Measurements from ENCODE around the gene NAGLU.

The NAGLU gene

DNA sequence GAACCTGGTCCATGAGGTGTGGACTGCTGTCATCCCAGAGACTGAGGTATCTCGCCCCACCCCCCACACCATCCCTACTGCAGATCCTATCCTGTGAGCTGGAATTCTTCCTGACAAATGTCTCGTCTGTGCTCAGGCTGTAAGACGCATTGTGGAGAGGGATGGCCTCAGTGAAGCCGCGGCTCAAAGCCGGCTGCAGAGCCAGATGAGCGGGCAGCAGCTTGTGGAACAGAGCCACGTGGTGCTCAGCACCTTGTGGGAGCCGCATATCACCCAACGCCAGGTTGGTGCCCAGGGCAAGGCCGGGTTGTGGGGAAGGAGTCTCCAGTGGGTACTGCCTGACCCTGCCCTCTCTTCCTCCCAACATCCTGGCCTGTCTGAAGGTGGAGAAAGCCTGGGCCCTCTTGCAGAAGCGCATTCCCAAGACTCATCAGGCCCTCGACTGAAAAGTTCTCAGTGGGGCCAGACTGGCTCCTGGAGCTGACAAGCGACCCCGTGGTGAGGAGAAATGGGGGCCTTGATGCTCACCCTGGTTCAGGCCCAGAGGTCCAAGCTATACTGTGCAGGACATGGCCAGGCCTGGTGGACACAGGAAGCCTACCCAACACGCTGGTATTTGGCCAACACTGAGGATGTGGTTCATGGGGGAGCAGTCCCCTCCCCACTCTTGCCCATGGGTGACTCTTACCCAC lies 29.6 kb downstream of the NAGLU start:
- no peak for DNase-seq (ENCODE audit: low read depth)

DNA sequence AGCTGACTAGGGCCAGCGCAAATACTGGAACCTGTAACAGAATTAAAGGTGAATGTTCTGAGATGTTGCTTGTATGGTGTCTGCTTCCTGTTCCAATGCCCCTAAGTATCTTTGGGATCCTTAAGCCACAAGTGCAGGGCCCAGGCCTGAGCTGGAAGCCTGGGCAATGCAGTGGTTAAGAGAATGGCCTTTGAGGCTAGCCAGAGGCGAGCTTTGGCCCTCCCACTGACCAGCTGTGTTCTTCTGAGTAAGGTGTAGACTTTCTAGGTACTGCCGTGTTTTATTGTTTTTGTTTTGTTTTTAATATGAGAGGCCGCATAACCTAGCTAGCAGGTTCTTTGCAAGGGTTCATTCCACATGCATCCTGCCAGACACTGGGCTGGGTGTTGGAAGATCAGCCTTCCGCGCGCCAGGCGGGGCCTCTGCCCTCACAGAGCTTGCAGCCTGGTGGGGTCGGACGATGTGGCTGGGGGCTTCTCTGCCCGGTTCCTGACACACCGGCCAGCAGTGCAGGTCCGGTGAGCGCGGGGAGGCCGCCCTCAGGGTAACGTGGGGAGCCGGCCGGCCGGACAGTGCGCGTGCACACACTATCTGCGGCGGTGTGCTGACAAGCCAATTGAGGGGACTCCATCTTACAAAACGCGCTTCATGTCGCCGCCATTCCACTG lies 30.3 kb downstream of the NAGLU start:
- DNase-seq (ENCODE audit: low read depth), result no peak

DNA sequence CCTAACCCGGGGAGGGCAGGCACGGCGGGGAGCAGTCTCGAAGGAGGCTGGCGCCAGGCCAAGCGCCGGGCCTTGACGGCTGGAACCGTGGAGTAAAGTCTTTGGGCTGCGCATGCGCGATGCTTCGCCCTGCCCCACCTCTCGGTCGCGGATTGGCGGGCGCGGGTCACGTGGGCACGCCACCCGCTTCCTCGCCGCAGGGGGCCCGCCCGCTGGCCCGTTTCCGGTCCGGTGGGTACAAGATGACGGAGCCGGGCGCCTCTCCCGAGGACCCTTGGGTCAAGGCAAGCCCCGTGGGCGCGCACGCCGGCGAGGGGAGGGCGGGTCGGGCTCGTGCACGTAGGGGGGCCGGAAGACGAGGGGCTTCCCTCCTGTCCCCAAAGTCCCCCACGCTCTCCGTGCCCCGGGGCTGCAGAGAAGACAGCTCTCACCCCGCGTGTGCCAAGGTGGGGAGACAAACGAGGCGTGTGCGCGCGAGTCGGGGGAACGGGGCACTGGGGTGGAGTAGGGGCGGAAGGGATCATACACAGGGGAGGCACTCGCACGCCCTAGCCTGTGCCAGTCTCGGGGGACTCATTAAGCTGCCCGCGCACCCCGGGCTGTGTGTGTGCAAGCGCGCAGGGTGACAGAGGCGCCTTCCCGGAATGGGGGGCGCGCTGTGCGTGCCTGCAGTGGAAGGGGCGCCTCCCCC lies 31.0 kb downstream of the NAGLU start, which contains the start of gene MLX:
TSS of gene MLX (plus strand) at position 218 of the 691 bp plus-strand sequence. CDS start at position 243, 25 bp downstream.
- DNase-seq (ENCODE audit: low read depth), result peak; percentile 87

GRCh38 chr17:42568341-42569111 lies 32.5 kb downstream of the NAGLU start:
- DNase-seq (ENCODE audit: low read depth), result no peak

GRCh38 chr17:42571435-42572225 lies 35.6 kb downstream of the NAGLU start:
- DNase-seq (ENCODE audit: low read depth), result no peak

DNA sequence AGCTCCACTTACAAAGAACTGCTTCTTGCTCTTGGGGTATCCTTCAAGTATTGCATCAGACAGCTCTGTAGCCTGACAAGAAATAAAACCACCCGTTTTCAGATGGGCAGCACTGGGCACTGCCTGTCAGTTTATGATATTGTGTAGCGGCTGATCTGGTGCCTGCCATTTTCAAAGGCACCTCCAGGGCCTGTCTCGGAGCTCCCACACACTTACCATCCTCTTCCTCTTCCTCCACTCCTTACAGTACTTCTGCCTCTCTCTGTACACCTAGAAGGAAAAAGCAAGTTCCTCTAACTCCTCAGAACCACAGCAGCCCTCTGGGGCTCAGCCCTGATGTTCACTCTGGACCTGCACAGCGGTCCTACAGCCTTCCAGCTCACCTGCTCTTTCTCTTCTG lies 37.1 kb downstream of the NAGLU start:
- DNase-seq (ENCODE audit: low read depth), result no peak

GRCh38 chr17:42574463-42574862 lies 38.4 kb downstream of the NAGLU start:
- no peak for DNase-seq (ENCODE audit: low read depth)

DNA sequence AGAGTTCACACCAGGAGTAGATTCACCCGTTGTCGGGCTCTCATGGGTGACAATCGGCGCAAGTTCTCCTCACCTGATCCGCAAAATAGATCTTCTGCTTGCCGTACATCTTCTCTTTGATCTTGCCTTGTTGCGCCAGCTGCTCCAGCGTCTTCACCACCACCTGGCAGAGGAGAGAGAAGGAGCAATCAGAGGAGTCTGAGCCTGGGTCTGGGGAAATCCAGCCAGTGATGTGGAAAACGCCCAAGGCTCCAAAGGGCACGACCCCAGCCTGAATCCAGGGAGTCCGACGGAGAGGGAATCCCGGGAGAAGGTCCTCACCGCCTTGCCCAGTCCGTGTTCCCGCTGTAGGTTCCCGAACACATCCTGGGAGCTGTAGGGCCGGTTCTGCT lies 41.1 kb downstream of the NAGLU start:
- DNase-seq (ENCODE audit: low read depth), result no peak

- DNase-seq (ENCODE audit: low read depth), result peak; percentile 83
These were observed 41.7 kb downstream of the NAGLU start, which contains the start of gene PSMC3IP for GRCh38 chr17:42577532-42578281. TSS of gene PSMC3IP (minus strand) at chr17:42577729. CDS start at chr17:42577686, 43 bp downstream.

DNA sequence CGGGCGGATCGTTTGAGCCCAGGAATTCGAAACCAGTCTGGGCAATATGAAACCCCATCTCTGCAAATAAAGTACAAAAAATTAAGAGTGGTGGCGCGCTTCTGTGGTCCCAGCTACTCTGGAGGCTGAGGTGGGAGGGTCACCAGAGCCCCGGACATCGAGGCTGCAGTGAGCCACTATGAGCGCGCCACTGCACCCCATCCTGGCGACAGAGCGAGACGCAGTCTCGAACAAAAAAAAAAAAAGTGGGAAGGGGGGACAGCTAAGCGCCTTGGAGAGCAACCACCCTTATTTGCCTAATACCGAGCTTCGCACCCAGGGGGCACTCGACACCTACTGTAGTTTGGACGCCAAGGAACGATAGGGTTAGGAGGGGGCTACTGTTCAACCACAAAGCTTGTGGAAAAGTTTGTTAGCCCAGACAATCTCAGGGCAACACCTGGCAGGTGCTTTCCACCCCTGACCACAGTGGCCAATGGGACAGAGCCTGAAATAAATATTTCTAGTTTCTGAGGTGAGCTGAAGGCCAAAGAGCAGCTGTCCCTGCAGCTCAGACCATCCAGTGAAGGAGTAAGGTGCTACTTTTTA lies 42.3 kb downstream of the NAGLU start:
- DNase-seq (ENCODE audit: low read depth), result peak; percentile 47

GRCh38 chr17:42579794-42580551 lies 43.9 kb downstream of the NAGLU start:
- DNase-seq (ENCODE audit: low read depth), result no peak

DNA sequence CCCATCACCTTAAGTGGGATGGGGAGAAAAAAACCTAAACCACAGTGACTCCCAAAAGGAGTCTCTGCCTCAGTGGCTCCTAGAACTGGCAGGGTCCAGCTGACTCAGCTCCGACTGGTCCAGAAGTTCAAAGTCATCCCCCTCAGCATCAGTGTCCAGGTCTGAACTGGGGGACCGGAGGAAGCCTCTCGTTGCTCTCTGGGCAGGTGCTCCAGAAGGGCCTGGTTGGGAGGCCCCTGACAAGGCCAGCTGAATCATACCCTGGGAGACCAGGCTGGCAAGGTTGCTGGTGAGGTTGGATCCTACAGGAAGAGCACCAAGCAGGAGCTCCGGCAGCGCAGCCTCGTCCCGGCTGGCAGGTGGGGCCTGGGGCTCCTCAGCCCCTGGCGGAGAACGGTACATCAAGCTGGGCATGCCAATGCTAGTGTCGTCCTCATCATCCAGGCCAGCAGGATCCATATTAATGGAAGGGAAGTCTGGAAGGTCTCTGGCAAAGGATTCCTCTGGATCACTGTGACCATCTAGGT lies 45.8 kb downstream of the NAGLU start:
- DNase-seq (ENCODE audit: low read depth), result no peak

DNA sequence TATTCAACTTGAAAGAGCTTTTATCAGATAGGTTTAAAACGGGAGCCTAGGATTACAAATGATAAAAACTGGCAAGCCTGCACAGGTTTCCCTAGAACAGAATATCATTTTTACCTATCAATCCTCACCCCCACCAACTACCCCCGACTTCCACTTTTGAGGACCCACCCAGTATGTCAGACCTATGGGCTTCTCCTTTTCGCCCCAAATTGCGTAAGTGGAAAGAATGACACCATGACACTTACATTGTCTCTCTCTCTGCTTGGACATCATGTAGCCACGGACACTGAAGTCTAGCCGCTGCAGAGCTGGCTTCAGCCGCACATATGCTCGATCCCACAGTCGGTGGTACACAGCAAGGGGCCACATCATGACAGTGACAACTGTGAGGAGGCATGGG lies 48.8 kb downstream of the NAGLU start:
- DNase-seq (ENCODE audit: low read depth), result no peak

DNA sequence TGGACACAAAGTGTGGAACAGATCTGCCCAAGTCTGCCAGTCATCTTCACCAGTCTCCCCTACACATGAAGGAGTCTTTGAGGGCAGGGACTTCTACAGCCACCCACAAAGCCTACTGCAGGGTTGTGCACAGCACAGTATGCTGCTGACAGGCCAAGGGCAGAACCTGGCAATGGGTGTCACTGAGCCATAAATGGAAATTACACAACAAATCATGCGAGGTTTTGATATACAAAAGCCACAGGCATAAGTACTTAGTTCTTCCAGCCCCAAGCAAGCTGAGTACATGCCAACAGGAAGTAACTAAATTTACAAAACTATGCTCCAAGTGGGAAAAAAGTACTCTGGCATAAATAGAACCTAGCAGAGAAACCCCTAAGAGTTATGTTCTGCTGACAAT lies 49.3 kb downstream of the NAGLU start:
- no peak for DNase-seq (ENCODE audit: low read depth)

DNA sequence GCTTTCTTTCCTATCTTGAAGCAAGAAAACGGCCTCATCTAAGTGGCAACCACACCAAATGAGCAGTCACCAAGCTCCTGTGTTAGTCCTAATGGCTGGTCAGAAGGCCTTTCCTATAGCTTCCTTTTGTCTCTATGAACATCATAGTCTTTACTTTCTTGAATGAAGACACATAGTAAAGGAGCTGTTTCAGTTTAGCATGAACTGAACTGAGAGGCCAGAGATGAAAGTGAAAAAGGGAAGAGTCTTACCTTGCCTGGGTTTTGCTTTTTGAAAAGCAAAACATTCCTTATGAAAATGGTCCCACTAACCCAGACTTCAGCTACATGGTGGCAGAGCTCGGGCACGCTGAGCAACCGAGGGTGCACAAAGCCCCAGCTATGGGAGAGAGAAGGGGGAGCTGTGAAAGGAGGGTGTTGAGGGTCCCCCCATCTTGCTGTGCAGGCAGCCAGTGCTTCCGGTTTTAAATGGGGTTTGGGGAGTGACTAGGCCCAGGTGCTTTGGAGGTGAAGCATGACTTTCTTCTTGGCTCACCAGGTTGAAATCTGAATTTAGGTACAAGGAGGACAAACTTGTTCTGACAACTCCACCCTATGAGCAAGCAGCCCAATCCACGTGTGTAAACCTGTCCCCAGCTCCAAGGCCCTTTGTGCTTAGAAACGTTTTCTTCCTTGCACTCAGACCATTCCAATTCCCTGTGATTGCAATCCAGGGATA lies 50.6 kb downstream of the NAGLU start:
- DNase-seq (ENCODE audit: low read depth), result no peak

GRCh38 chr17:42590886-42591285 lies 54.8 kb downstream of the NAGLU start:
- no peak for DNase-seq (ENCODE audit: low read depth)

GRCh38 chr17:42591411-42591810 lies 55.4 kb downstream of the NAGLU start:
- DNase-seq (ENCODE audit: low read depth), result no peak

All from stimulated activated CD8-positive, alpha-beta memory T cell treated with anti-CD3 and anti-CD28 coated beads, Interleukin-12 subunit alpha, Interleukin-12 subunit beta, amount 100 ng/mL, for 4 hours (primary cell).